ENCODE measurements around the gene MORF4L1. TPM values are rescaled to one million over a fixed set of nuclear protein-coding genes. Genes with fewer than 3 reads are reported as not detected.

Gene MORF4L1
- total and polyA plus RNA-seq, 2 experiments from 2014 or later, result 520 to 571 TPM

GRCh38 chr15:78942741-78943140 lies 70.1 kb downstream of the MORF4L1 start:
- Histone ChIP-seq H2AFZ (no peak overlapping the region), H3F3A (replicated peaks; ENCODE audit: low read depth) (no peaks in the 10 kb centered on the region), H3K9me2 (ENCODE audit: insufficient read depth) (no peaks in the 10 kb centered on the region), H3K36me3 (ENCODE audit: insufficient read depth) (no peaks in the 10 kb centered on the region), H3K4me2 (no peak overlapping the region), H4K20me1 (replicated peaks; ENCODE audit: insufficient read depth) (no peaks in the 10 kb centered on the region), H3K79me2 (replicated peaks; ENCODE audit: insufficient read depth) (no peaks in the 10 kb centered on the region), H3K27ac (ENCODE audit: low read depth) (no peak overlapping the region), H3K4me1 (ENCODE audit: insufficient read depth) (no peaks in the 10 kb centered on the region), H3K4me3 (no peak overlapping the region), H3K27me3 (ENCODE audit: insufficient read depth) (peaks cover 23% of the 10 kb centered on the region)
- Mint-ChIP-seq H3K4me1 (peaks cover 5% of the 10 kb centered on the region; the same call in 2 of the 3 replicates), H3K27me3 (ENCODE audit: insufficient read depth, low read depth, poor library complexity) (peaks cover 22% of the 10 kb centered on the region), H3K9me3 (no peaks in the 10 kb centered on the region; the same call in 2 of the 3 replicates), H3K4me3 (no peak overlapping the region), H3K27ac (no peak overlapping the region), H3K36me3 (ENCODE audit: low read depth) (no peaks in the 10 kb centered on the region; the same call in 2 of the 3 replicates)
- DNase-seq (ENCODE audit: low spot score) (no peak), ATAC-seq (no peak)
- TF ChIP-seq, protein P1, sequence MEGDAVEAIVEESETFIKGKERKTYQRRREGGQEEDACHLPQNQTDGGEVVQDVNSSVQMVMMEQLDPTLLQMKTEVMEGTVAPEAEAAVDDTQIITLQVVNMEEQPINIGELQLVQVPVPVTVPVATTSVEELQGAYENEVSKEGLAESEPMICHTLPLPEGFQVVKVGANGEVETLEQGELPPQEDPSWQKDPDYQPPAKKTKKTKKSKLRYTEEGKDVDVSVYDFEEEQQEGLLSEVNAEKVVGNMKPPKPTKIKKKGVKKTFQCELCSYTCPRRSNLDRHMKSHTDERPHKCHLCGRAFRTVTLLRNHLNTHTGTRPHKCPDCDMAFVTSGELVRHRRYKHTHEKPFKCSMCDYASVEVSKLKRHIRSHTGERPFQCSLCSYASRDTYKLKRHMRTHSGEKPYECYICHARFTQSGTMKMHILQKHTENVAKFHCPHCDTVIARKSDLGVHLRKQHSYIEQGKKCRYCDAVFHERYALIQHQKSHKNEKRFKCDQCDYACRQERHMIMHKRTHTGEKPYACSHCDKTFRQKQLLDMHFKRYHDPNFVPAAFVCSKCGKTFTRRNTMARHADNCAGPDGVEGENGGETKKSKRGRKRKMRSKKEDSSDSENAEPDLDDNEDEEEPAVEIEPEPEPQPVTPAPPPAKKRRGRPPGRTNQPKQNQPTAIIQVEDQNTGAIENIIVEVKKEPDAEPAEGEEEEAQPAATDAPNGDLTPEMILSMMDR (conservative IDR thresholded peaks at IDR 0.05; ENCODE audit: low read depth in 2 of 2), result no peak
- TF ChIP-seq POLR2AphosphoS5 (IDR thresholded peaks at IDR 0.05; ENCODE audit: low read depth) (no peak), STAT1 (IDR thresholded peaks at IDR 0.05; ENCODE audit: unreplicated experiment) (no peak), ETS1 (IDR thresholded peaks at IDR 0.05) (no peak), CREB1 (CRISPR knock-in tag; IDR thresholded peaks at IDR 0.05; ENCODE audit: low read depth) (no peak), EZH2phosphoT487 (IDR thresholded peaks at IDR 0.05; ENCODE audit: unreplicated experiment) (no peak), EZH2 (IDR thresholded peaks at IDR 0.05; ENCODE audit: low read depth, unreplicated experiment) (no peak), JUNB (IDR thresholded peaks at IDR 0.05; ENCODE audit: unreplicated experiment) (no peak), ZNF462 (CRISPR knock-in tag; IDR thresholded peaks at IDR 0.05) (no peak), NANOG (IDR thresholded peaks at IDR 0.05; ENCODE audit: borderline replicate concordance) (no peak), ZNF114 (CRISPR knock-in tag; IDR thresholded peaks at IDR 0.05) (no peak), ZNF331 (CRISPR knock-in tag; IDR thresholded peaks at IDR 0.05; ENCODE audit: low read depth) (no peak)
- TF ChIP-seq, protein P2, sequence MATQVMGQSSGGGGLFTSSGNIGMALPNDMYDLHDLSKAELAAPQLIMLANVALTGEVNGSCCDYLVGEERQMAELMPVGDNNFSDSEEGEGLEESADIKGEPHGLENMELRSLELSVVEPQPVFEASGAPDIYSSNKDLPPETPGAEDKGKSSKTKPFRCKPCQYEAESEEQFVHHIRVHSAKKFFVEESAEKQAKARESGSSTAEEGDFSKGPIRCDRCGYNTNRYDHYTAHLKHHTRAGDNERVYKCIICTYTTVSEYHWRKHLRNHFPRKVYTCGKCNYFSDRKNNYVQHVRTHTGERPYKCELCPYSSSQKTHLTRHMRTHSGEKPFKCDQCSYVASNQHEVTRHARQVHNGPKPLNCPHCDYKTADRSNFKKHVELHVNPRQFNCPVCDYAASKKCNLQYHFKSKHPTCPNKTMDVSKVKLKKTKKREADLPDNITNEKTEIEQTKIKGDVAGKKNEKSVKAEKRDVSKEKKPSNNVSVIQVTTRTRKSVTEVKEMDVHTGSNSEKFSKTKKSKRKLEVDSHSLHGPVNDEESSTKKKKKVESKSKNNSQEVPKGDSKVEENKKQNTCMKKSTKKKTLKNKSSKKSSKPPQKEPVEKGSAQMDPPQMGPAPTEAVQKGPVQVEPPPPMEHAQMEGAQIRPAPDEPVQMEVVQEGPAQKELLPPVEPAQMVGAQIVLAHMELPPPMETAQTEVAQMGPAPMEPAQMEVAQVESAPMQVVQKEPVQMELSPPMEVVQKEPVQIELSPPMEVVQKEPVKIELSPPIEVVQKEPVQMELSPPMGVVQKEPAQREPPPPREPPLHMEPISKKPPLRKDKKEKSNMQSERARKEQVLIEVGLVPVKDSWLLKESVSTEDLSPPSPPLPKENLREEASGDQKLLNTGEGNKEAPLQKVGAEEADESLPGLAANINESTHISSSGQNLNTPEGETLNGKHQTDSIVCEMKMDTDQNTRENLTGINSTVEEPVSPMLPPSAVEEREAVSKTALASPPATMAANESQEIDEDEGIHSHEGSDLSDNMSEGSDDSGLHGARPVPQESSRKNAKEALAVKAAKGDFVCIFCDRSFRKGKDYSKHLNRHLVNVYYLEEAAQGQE (IDR thresholded peaks at IDR 0.05; ENCODE audit: unreplicated experiment), result no peak

Data from GM23338 (cell line).